Stimulated activated CD8-positive, alpha-beta memory T cell treated with anti-CD3 and anti-CD28 coated beads, Interleukin-4, amount 100 ng/mL, for 24 hours (primary cell): ENCODE results near the gene PADI6.
"Not testable (repeated sequence)": the region's sequence is repeated elsewhere in the genome, so short reads cannot be mapped to it uniquely, and the experiment has no call there.

Source experiments
- DNase-seq: peaks from one replicate; pipeline ENCODE4 v3.0.0-alpha.2; 2020; ENCODE audit warnings: low read depth

PADI6 gene

DNA sequence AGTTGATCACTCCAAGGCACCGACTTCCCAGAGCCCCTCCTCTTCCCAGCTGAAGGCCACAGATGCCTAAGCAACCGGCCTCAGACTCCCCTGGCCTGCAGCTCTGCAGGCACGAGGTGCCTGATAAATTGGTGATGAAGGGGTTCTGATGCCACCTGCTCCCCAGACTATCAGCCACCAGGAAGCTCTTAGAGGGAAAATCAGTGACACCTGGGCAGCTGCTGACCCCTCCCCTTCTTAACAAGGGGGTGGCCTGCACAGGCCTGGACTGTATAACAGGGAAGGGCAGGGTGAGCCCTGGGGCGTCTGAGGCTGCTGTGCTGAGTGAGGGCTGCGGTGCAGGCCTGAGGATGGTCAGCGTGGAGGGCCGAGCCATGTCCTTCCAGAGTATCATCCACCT lies at the start of gene PADI6:
Gene PADI6, plus strand, starts transcription at position 301 of the 400 bp plus-strand sequence. Its CDS starts 50 bp downstream, at position 351.
- no peak for DNase-seq

DNA sequence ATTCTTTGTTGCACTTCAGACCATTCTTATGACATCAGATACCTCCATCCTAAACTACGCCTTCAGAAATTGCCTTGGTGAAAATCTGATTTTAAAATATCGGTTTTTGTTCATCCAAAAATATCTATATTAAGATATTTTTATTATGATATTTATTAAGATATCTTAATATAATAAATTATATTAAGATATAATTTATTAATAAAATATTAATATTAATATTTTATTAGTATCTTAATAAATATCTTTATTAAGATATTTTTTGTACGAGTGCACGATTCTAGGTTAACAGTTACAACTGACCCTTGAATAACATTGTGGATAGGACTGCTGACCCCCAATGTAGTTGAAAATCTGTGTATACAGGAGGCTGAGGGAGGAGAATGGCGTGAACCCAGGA lies 43.1 kb upstream of the PADI6 start:
- no peak for DNase-seq

GRCh38 chr1:17329610-17330009 lies 42.4 kb upstream of the PADI6 start:
- no peak for DNase-seq

- DNase-seq: no peak
Observed at GRCh38 chr1:17330856-17331255, 41.1 kb upstream of the PADI6 start.

GRCh38 chr1:17333081-17333480 lies 38.9 kb upstream of the PADI6 start:
- DNase-seq: no peak

- peak; percentile 55 for DNase-seq
Observed at GRCh38 chr1:17335821-17336710, 35.9 kb upstream of the PADI6 start.

GRCh38 chr1:17338706-17339493 lies 33.1 kb upstream of the PADI6 start:
- no peak for DNase-seq

GRCh38 chr1:17339521-17339920 lies 32.5 kb upstream of the PADI6 start:
- no peak for DNase-seq

DNA sequence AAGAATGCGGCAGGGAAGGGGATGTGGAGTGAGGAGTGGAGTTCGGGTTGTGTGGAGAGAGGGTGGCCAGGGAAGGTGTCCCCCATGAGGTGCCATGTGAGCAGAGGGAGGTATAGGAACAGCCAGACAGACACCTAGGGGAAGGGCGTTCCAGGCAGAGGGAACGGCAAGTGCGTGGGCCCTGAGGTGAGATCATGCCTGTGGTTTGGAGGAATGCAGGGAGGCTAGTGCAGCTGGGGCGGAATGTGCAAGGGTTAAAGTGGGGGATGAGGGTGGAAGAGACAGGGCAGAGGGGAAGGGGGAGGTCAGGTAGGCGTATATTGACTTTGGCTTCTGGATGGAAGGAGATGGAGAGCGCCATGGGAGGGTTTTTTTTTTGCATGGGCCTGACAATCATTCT lies 31.6 kb upstream of the PADI6 start:
- no peak for DNase-seq

DNA sequence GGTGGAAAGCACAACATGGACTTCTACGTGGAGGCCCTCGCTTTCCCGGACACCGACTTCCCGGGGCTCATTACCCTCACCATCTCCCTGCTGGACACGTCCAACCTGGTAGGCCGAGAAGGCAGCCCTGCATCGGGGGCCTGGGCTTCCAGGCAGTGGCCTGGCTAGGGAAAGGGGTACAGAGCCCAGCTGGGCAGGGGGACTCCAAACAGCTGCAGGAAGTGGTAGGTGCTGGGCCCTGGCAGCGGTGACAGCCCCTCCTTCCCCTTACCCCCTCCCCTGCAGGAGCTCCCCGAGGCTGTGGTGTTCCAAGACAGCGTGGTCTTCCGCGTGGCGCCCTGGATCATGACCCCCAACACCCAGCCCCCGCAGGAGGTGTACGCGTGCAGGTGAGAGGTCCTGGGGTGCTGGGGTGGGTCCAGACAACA lies 30.0 kb upstream of the PADI6 start:
- DNase-seq: no peak

GRCh38 chr1:17345506-17345905 lies 26.5 kb upstream of the PADI6 start:
- not testable (repeated sequence) for DNase-seq

- DNase-seq: no peak
Observed at GRCh38 chr1:17346046-17346789, 25.8 kb upstream of the PADI6 start.

DNA sequence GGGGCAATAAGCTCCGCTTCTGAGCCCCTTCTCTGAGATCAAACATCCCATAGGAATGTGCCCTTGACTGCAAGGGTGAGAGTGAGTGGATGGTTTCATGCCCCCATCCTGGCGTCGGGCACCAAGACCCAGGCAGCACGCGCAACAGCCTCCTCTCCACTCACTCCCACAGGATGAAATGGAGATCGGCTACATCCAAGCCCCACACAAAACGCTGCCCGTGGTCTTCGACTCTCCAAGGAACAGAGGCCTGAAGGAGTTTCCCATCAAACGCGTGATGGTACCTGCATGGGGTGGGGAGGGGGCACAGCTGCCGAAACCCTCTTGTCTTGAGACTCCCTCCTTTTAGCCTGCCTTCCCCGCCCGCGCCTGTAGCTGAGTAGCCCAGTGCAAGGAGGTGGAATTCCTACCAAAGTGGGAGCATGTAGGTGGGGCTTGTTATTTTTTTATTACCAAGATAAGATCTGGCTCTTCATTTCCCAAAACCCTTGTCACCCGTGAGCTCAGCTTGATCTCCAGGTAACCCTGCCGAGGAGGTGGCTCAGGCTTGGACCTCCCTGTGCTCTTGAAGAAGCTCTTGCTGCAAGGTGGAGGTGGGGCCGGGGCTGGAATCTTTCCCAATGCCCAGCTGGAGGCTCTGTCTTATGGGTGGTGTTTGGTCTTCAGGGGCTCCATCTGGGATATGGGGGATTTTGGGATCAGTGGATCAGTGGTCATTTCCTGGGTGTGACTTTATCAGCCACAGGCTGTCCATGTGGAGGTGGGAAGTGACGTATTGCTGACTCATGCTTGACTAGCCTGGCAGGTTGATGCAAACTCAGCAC lies 24.0 kb upstream of the PADI6 start:
- DNase-seq: no peak

DNA sequence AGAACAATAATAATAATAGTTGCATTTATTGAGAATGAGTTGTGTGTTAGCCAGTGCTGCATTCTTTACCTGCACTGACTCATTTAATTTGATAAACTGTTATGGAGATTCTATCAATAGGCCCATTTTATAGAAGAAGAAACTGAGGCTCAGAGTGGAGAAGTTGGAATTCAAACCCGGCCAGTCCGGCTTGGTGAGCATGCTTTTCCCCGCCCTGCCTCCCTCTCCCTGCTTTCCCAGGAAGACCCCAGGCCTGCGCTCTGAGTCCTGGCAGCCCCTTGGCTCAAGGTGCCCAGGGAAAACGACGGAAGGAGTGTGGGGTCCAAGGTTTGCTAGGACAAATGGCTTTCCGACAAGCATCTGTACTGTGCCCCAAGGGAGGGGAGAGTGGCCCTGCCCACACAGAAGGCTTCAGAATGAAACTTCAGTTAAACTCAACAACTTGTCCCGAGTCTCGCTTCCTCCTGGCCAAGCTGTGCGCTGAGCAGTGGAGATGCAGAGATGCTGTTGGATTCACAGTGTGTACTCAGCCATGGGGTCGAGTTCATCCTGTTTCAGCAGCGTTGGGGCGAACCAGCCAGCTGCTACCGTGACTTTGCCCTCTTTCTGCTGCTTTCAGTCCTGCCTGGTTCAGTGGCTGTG lies 23.3 kb upstream of the PADI6 start:
- DNase-seq: no peak

- no peak for DNase-seq
Observed at GRCh38 chr1:17350083-17350482, 21.9 kb upstream of the PADI6 start.

DNA sequence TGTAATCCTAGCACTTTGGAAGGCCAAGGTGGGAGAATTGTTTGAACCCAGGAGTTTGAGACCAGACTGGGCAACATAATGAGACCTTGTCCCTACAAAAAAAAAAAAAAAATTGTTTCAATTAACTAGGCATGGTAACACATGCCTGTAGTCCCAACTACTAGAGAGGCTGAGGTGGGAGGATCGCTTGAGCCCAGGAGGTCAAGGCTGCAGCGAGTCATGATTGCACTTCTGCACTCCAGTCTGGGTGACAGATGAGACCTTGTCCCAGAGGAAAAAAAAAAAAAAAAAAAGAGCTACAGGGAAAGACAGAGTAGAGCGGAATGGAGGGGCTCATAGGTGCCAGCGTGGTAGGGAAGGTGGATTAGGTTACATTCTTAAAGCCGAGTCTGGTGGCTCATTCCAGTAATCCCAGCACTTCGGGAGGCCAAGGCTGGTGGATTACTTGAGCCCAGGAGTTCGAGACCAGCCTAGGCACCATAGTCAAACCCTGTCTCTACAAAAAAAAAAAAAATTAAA lies 21.0 kb upstream of the PADI6 start:
- no peak for DNase-seq

- no peak for DNase-seq
Observed at GRCh38 chr1:17351598-17352324, 20.2 kb upstream of the PADI6 start.

DNA sequence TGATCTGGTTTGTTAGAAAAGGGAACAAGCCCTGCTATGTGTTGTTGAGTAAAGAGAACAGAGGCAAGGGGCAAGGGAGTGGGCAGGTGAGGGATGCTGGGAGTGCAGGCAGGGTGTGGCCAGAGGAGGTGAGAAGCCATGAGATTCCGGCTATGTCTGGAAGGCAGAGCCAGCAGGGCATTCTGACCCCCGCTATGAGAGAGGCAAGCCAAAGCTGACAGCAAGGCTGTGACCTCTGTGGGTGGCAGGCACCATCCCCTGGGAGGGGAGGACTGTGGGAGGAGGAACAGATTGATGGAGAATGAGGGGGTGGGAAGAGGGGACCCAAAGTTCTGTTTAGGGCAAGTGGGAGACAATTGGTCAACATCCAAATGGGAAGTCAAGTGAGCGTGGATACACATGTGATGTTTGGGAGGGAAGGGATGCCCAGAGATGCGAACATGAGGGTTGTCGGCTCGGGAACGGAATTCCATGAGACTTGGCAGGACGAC lies 19.5 kb upstream of the PADI6 start:
- no peak for DNase-seq

- DNase-seq: peak; percentile 13
Observed at GRCh38 chr1:17355898-17356297, 16.1 kb upstream of the PADI6 start.
